Mucosa of gallbladder (tissue), 1 donor: ENCODE results near the gene MINDY3. TPM values are rescaled to one million over a fixed set of nuclear protein-coding genes. Genes with fewer than 3 reads are reported as not detected.

Experiments used
- DNase-seq: peaks from one replicate; pipeline ENCODE4 v3.0.0-alpha.2; 2020; ENCODE audit warnings: low spot score
- total RNA-seq: library from RNA; stranded (reverse); gene quantifications from one replicate; pipeline ENCODE4 v1.2.1, GENCODE V29; 2021
- donor health status: DM: no; HTN: no; CAD: no.

Gene MINDY3
- total RNA-seq, 1 donor from 2014 or later, result 20.4 TPM

GRCh38 chr10:15805395-15806058 lies 54.8 kb downstream of the MINDY3 start:
- DNase-seq, result no peak

GRCh38 chr10:15804109-15804508 lies 56.2 kb downstream of the MINDY3 start:
- DNase-seq, result no peak

GRCh38 chr10:15802375-15802949 lies 57.8 kb downstream of the MINDY3 start:
- DNase-seq, result no peak

- no peak for DNase-seq
Observed at GRCh38 chr10:15801641-15802040, 58.7 kb downstream of the MINDY3 start.

GRCh38 chr10:15801147-15801546 lies 59.2 kb downstream of the MINDY3 start:
- DNase-seq, result no peak

- DNase-seq, result no peak
Observed at GRCh38 chr10:15797346-15797745, 63.0 kb downstream of the MINDY3 start.

DNA sequence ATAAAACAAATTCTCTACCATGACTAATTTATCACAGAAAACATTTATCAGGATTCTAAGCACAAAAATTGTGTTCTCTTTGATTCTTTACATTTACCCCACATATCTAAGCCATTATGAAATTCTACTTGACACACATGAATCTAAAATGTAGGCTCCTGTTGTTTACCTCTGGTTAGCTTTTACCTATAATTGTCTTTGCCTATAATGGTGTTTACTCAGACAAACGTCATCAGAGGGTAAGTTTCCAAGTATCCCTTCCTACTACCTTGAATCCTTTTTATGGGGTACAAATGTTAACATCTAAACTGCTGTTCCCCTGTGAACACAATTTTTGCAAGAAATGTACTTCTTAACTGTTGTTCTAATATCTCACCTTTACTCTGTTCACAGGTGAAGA lies 63.5 kb downstream of the MINDY3 start:
- no peak for DNase-seq

- no peak for DNase-seq
Observed at GRCh38 chr10:15796098-15796759, 64.1 kb downstream of the MINDY3 start.

GRCh38 chr10:15795036-15795792 lies 65.1 kb downstream of the MINDY3 start:
- DNase-seq, result no peak

GRCh38 chr10:15794569-15794968 lies 65.7 kb downstream of the MINDY3 start:
- DNase-seq, result no peak

DNA sequence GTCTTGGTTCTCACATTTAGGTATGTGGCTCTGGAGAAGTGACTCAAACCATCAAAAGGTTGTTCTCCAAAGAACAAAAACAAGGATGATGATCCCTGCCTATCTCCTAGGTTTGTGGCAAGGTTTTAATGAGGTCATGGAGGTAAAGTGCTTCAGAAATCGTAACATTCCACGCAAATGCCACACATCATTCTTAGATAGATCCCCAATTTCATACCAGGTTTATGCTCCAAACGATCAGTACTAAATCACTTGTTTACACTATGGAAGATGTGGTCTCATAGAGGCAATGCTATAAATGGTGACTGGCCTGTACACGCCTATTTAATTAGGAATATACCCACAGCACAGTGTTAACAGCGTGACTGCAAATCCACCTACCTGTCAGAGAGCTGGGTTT lies 66.6 kb downstream of the MINDY3 start:
- DNase-seq, result no peak

GRCh38 chr10:15792777-15793176 lies 67.5 kb downstream of the MINDY3 start:
- DNase-seq, result no peak

- no peak for DNase-seq
Observed at GRCh38 chr10:15791816-15792524, 68.3 kb downstream of the MINDY3 start.

DNA sequence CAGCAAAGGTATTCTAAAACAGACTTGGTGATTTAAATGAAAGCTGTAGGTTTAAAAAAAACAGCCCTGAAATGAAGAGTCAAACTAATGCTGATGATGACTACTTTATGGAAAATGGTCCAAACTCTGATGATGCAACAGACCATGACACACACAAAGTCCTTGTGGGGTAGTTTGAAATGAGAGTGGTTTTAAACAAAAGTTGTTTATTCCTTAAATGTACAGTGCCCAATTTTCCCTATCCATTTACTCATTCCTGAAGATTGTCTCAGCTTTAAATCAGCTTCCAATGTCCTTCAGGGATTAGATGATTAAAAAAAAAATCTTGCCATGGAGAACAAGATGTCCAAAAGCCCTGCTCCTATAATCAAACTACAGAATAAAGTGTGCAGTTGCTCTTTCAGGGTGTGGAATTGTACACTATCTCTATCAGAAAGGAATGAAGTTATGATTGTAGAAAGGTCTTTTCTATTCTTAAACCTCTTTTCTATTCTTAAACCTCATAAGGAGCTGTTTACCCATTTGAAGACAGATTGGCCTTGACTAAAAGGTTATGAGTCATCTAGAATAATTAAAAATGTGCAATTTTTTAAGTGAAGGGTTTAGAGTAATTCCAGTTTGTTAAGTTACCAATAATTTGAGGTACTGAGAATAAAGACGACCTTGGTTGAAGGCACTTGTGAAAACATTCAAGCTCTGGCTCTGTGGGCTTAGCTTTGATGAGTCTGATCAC lies 70.3 kb downstream of the MINDY3 start:
- DNase-seq, result no peak

- DNase-seq, result no peak
Observed at GRCh38 chr10:15787426-15787825, 72.9 kb downstream of the MINDY3 start.

GRCh38 chr10:15784662-15785300 lies 75.5 kb downstream of the MINDY3 start:
- DNase-seq, result no peak

GRCh38 chr10:15783941-15784636 lies 76.2 kb downstream of the MINDY3 start:
- DNase-seq, result no peak

- no peak for DNase-seq
Observed at GRCh38 chr10:15782851-15783250, 77.5 kb downstream of the MINDY3 start.

GRCh38 chr10:15781381-15781960 lies 78.8 kb downstream of the MINDY3 start:
- no peak for DNase-seq
